IMR-90 (cell line): ENCODE measurements around the gene KATNB1. TPM values are rescaled to one million over a fixed set of nuclear protein-coding genes. Genes with fewer than 3 reads are reported as not detected.

ENCODE experiments used
- ATAC-seq: fragments of 200-7000 bp; cut with Tn5 transposase; 2 replicates; pipeline ENCODE4 v1.9.1; 2020; ENCODE audit warnings: low read depth, mild to moderate bottlenecking, moderate library complexity
- BruUV-seq: library from RNA; stranded (reverse); fragments of 400-500 nt; replicated peaks from 2 replicates; lab custom pipeline; 2021; lab: Mats Ljungman, UMichigan
- CTCF ChIA-PET: fragments of 300-600 bp; formaldehyde crosslinking; extraction: SDS; loops from one replicate; lab custom pipeline; 2021; ENCODE audit warnings: antibody characterized with exemption; lab: Yijun Ruan, JAX
- POLR2A ChIA-PET: fragments of 300-600 bp; sonication (Branson Sonifier 250); formaldehyde crosslinking; loops from one replicate; lab custom pipeline; 2022; ENCODE audit warnings: antibody characterized with exemption; ENCODE audit not compliant: unreplicated experiment; lab: Charles Lee
- DNase-seq: peaks from one replicate; pipeline ENCODE4 v3.0.0; 2013
- H2AFZ ChIP-seq: replicated peaks from 2 replicates; pipeline ENCODE3; 2013; ENCODE audit warnings: low read length, mild to moderate bottlenecking; ENCODE audit not compliant: poor library complexity
- H2AK5ac ChIP-seq: 2 replicates; pipeline ENCODE4 v1.6.1; 2013; ENCODE audit warnings: low read depth, low read length, inconsistent platforms
- H2AK9ac ChIP-seq: replicated peaks from 2 replicates; pipeline ENCODE3; 2013; ENCODE audit warnings: mild to moderate bottlenecking, low read depth, low read length, moderate library complexity; ENCODE audit not compliant: poor library complexity
- H2BK120ac ChIP-seq: 2 replicates; pipeline ENCODE4 v1.6.1; 2013; ENCODE audit warnings: low read depth, low read length, inconsistent platforms
- H2BK15ac ChIP-seq: 3 replicates; pipeline ENCODE4 v1.6.1; 2013; ENCODE audit warnings: low read depth, low read length, inconsistent platforms
- H2BK20ac ChIP-seq: 2 replicates; pipeline ENCODE4 v1.6.1; 2013; ENCODE audit warnings: low read depth, mild to moderate bottlenecking, inconsistent platforms, low read length, moderate library complexity
- H2BK5ac ChIP-seq: 2 replicates; pipeline ENCODE4 v1.6.1; 2013; ENCODE audit warnings: mild to moderate bottlenecking, low read depth, low read length, inconsistent platforms; ENCODE audit not compliant: poor library complexity, severe bottlenecking
- H3K14ac ChIP-seq: replicated peaks from 2 replicates; pipeline ENCODE4 v1.6.1; 2013; ENCODE audit warnings: low read depth, low read length, inconsistent platforms
- H3K18ac ChIP-seq: 2 replicates; pipeline ENCODE4 v1.6.1; 2013; ENCODE audit warnings: low read depth, low read length, control low read depth
- H3K23ac ChIP-seq: 2 replicates; pipeline ENCODE4 v1.6.1; 2013; ENCODE audit warnings: low read depth, low read length, inconsistent platforms
- H3K27ac ChIP-seq: 2 replicates; pipeline ENCODE4 v1.5.1; 2013; ENCODE audit warnings: mild to moderate bottlenecking, control low read depth, low read length; ENCODE audit not compliant: insufficient read depth
- H3K27me3 ChIP-seq: 2 replicates; pipeline ENCODE4 v1.6.1; 2013; ENCODE audit warnings: low read length; ENCODE audit not compliant: control insufficient read depth, insufficient read depth
- H3K36me3 ChIP-seq: 2 replicates; pipeline ENCODE4 v1.6.1; 2013; ENCODE audit warnings: low read length, mixed read lengths; ENCODE audit not compliant: control insufficient read depth, insufficient read depth
- H3K4ac ChIP-seq: 2 replicates; pipeline ENCODE4 v1.6.1; 2013; ENCODE audit warnings: low read depth, low read length, inconsistent platforms
- H3K4me1 ChIP-seq: 2 replicates; pipeline ENCODE4 v1.6.1; 2013; ENCODE audit warnings: low read length, mixed read lengths; ENCODE audit not compliant: control insufficient read depth, insufficient read depth
- H3K4me2 ChIP-seq: 2 replicates; pipeline ENCODE4 v1.6.1; 2013; ENCODE audit warnings: low read depth, mild to moderate bottlenecking, control low read depth, low read length, moderate library complexity
- H3K4me3 ChIP-seq: 2 replicates; pipeline ENCODE4 v1.5.1; 2013; ENCODE audit warnings: low read depth, mild to moderate bottlenecking, control low read depth, low read length, moderate library complexity; ENCODE audit not compliant: insufficient read depth
- H3K56ac ChIP-seq: 2 replicates; pipeline ENCODE4 v1.6.1; 2013; ENCODE audit warnings: low read length, inconsistent platforms; ENCODE audit not compliant: insufficient read depth; ENCODE audit errors: extremely low read depth
- H3K79me1 ChIP-seq, 2 experiments: 2 replicates each; pipeline ENCODE4 v1.6.1; 2013; ENCODE audit warnings: low read length in 2 of 2, inconsistent platforms in 1 of 2, low read depth in 1 of 2
- H3K9ac ChIP-seq: 2 replicates; pipeline ENCODE4 v1.6.1; 2013; ENCODE audit warnings: low read depth, low read length, control low read depth
- H3K9me1 ChIP-seq: 2 replicates; pipeline ENCODE4 v1.6.1; 2013; ENCODE audit warnings: low read length, inconsistent platforms; ENCODE audit not compliant: insufficient read depth
- H3K9me3 ChIP-seq: 2 replicates; pipeline ENCODE4 v1.6.1; 2013; ENCODE audit warnings: low read length; ENCODE audit not compliant: control insufficient read depth, insufficient read depth
- H4K20me1 ChIP-seq: 2 replicates; pipeline ENCODE4 v1.6.1; 2013; ENCODE audit warnings: low read length, inconsistent platforms; ENCODE audit not compliant: insufficient read depth
- H4K5ac ChIP-seq: 2 replicates; pipeline ENCODE4 v1.6.1; 2013; ENCODE audit warnings: mild to moderate bottlenecking, low read depth, low read length, control low read depth
- H4K8ac ChIP-seq, 2 experiments: 2 replicates each; pipeline ENCODE4 v1.6.1; 2013; ENCODE audit warnings: low read depth in 2 of 2, low read length in 2 of 2, control low read depth in 1 of 2, inconsistent platforms in 1 of 2
- H4K91ac ChIP-seq: 2 replicates; pipeline ENCODE4 v1.6.1; 2013; ENCODE audit warnings: low read depth, low read length, inconsistent platforms; ENCODE audit not compliant: insufficient read depth
- CHD1 ChIP-seq: IDR thresholded peaks from 2 replicates; pipeline ENCODE4 v1.6.1; 2012; ENCODE audit warnings: low read depth, low read length, improper control_type of control experiment
- CTCF ChIP-seq: conservative IDR thresholded peaks from 2 replicates; pipeline ENCODE4 v1.5.1; 2012; ENCODE audit warnings: mild to moderate bottlenecking, low read depth, low read length, improper control_type of control experiment
- FOS ChIP-seq: fragments of 150-350 bp; IDR thresholded peaks from 2 replicates; pipeline ENCODE4 v1.6.1; 2016; ENCODE audit warnings: low read depth, low read length
- MAFK ChIP-seq: IDR thresholded peaks from 2 replicates; pipeline ENCODE4 v1.6.1; 2012; ENCODE audit warnings: low read depth, low read length, improper control_type of control experiment
- NFE2L2 ChIP-seq: fragments of 150-350 bp; IDR thresholded peaks from 2 replicates; pipeline ENCODE4 v1.6.1; 2016; ENCODE audit warnings: low read depth, mild to moderate bottlenecking, low read length
- RAD21 ChIP-seq: IDR thresholded peaks from 2 replicates; pipeline ENCODE4 v1.6.1; 2012; ENCODE audit warnings: low read length, improper control_type of control experiment
- RFX5 ChIP-seq: IDR thresholded peaks from 2 replicates; pipeline ENCODE4 v1.8.0; 2012; ENCODE audit warnings: low read depth, mild to moderate bottlenecking, low read length, moderate library complexity
- USF2 ChIP-seq: fragments of 150-350 bp; IDR thresholded peaks from 2 replicates; pipeline ENCODE4 v1.6.1; 2017; ENCODE audit warnings: mild to moderate bottlenecking, antibody characterized with exemption, low read length, low read depth
- WGBS, 2 experiments: methylation state at CpG; one replicate each; pipeline versions ENCODE4 v1.1.5 to v1.1.7; 2013; ENCODE audit warnings: missing lambda C conversion rate in 2 of 2; ENCODE audit not compliant: insufficient read length in 1 of 2; ENCODE audit errors: extremely low coverage in 2 of 2; 5-methylcytosine and 5-hydroxymethylcytosine counted together
- dilution Hi-C: fragments of 300-500 bp; cut with HindIII; formaldehyde crosslinking; loops from one replicate; pipeline ENCODE4 v1.14.3; 2018; ENCODE audit warnings: low sequenced_read_pairs; ENCODE audit not compliant: unreplicated experiment
- in situ Hi-C: fragments of 300-500 bp; cut with MboI; formaldehyde crosslinking; loops from 3 replicates; pipeline ENCODE4 v1.14.3; 2019; ENCODE audit warnings: low sequenced_read_pairs, inconsistent platforms, mixed read lengths
- intact Hi-C: fragments of 100-400 bp; cut with micrococcal nuclease; formaldehyde crosslinking; loops from 2 replicates; pipeline ENCODE4 v1.10.0; 2022
- polyA plus RNA-seq, 3 experiments: library from polyadenylated mRNA; depleted of rRNA; stranded (reverse); fragments of >200 nt; gene quantifications; 2 replicates each; pipeline ENCODE4 v1.2.3, GENCODE V29; 2012; ENCODE audit warnings: low replicate concordance in 1 of 3
- total RNA-seq: library from RNA; depleted of rRNA; stranded (reverse); fragments of >200 nt; gene quantifications from 2 replicates; pipeline ENCODE4 v1.2.3, GENCODE V29; 2012

KATNB1 gene
- total and polyA plus RNA-seq, 2 of the 4 experiments (the other 2 are of a cell fraction) = 10.9 to 23.5 TPM

GRCh38 chr16:57694231-57694724 is 41.3 kb upstream of the KATNB1 start:
- in situ Hi-C loops (no loop called here), intact Hi-C loops (no loop called here), dilution Hi-C loops (no loop called here)
- Histone ChIP-seq H2BK5ac (no peak overlapping the region), H2BK15ac (no peak overlapping the region), H3K9me3 (no peaks in the 10 kb centered on the region), H3K4me3 (no peak overlapping the region), H2AK5ac (no peak overlapping the region), H4K5ac (no peak overlapping the region), H4K91ac (no peak overlapping the region), H3K9ac (no peak overlapping the region), H3K79me1 (no peaks in the 10 kb centered on the region), H2BK120ac (no peak overlapping the region), H3K27ac (no peak overlapping the region), H3K4me2 (no peak overlapping the region), H3K23ac (no peak overlapping the region), H2AFZ (no peak overlapping the region), H3K9me1 (no peaks in the 10 kb centered on the region), H3K56ac (no peak overlapping the region), H3K27me3 (peaks cover 66% of the 10 kb centered on the region), H3K14ac (no peak overlapping the region), H3K36me3 (no peaks in the 10 kb centered on the region), H2AK9ac (no peak overlapping the region), H3K4ac (no peak overlapping the region), H4K8ac (no peak overlapping the region), H3K18ac (no peak overlapping the region), H2BK20ac (no peak overlapping the region), H3K4me1 (no peaks in the 10 kb centered on the region), H4K20me1 (no peaks in the 10 kb centered on the region)
- POLR2A ChIA-PET = no interaction called here
- ATAC-seq (no peak), DNase-seq (no peak)
- no TSS peak for BruUV-seq
- WGBS, 2 experiments = 57% methylated on average over 4 of the region's 10 CpGs; no CpG with 5 or more reads in 1 of the 2 experiments
- CTCF ChIA-PET = no interaction called here
- no peak for TF ChIP-seq RFX5
- TF ChIP-seq FOS = no peak
- TF ChIP-seq CTCF = no peak
- TF ChIP-seq CHD1 = no peak
- no peak for TF ChIP-seq USF2
- TF ChIP-seq MAFK = no peak
- TF ChIP-seq NFE2L2 = no peak
- no peak for TF ChIP-seq RAD21
